Panc1 (cell line): Measurements from ENCODE around the gene FBXW11.

Experiments used
- CTCF ChIP-seq: fragments of 450-650 bp; IDR thresholded peaks from 2 replicates; pipeline ENCODE4 v1.5.1; 2017; ENCODE audit warnings: mild to moderate bottlenecking
- REST ChIP-seq, 2 experiments: IDR thresholded peaks; 2 replicates each; pipeline ENCODE4 v1.6.1; 2011 to 2012; ENCODE audit warnings: low read depth in 2 of 2, control low read depth in 1 of 2, low read length in 1 of 2, mild to moderate bottlenecking in 1 of 2, moderate library complexity in 1 of 2; ENCODE audit not compliant: insufficient read depth in 1 of 2
- TCF7L2 ChIP-seq: IDR thresholded peaks from 2 replicates; pipeline ENCODE4 v1.6.1; 2011; ENCODE audit warnings: mild to moderate bottlenecking, low read depth, low read length, inconsistent platforms

DNA sequence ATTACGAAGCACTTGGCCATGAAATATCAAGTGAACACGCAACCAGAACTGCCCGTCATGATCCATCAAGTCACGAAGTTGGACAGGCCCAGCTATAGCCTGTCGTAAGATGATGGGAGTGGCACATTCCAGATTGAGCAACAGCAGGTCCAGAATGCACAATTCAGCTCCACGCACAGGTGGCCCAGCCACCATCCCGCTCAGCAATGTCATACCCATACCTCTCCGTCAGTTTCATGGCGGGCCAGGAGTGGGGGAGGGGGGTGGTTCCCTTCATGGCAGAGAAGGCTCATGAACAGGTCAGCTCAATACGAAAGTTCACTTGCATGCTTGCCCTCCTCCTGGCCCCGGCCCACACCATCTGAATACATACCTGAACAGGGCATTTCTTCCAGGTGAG, 185.9 kb downstream of the FBXW11 start:
- TF ChIP-seq CTCF (no peak), REST (IDR thresholded peaks at IDR 0.05; ENCODE audit: insufficient read depth in 1 of 2, low read depth in 2 of 2, low read length in 1 of 2) (no peak), TCF7L2 (no peak)
